OCI-LY1 (cell line): ENCODE data around the gene S100PBP.

Experiments used
- H2AFZ ChIP-seq: fragments of 200-600 bp; sonication (generic), shearing (Covaris generic); 2 replicates; pipeline ENCODE4 v1.6.0; 2014; ENCODE audit warnings: antibody characterized with exemption, mild to moderate bottlenecking, low read length
- H3F3A ChIP-seq: fragments of 200-600 bp; sonication (generic), shearing (Covaris generic); 2 replicates; pipeline ENCODE4 v1.6.0; 2014; ENCODE audit warnings: mild to moderate bottlenecking, antibody characterized with exemption, low read length, moderate library complexity; ENCODE audit not compliant: insufficient read depth
- H3K27ac ChIP-seq: fragments of 200-600 bp; sonication (generic); 2 replicates; pipeline ENCODE4 v1.5.1; 2014; ENCODE audit warnings: low read length, mixed run types, mild to moderate bottlenecking, low read depth; ENCODE audit not compliant: poor library complexity, severe bottlenecking
- H3K27me3 ChIP-seq: fragments of 200-600 bp; sonication (generic); 2 replicates; pipeline ENCODE4 v1.6.0; 2014; ENCODE audit warnings: antibody characterized with exemption, mild to moderate bottlenecking, low read length, moderate library complexity; ENCODE audit not compliant: insufficient read depth
- H3K36me3 ChIP-seq: fragments of 200-600 bp; sonication (generic); 2 replicates; pipeline ENCODE4 v1.6.1; 2014; ENCODE audit warnings: mild to moderate bottlenecking, antibody characterized with exemption, low read length, moderate library complexity, mixed read lengths; ENCODE audit not compliant: insufficient read depth
- H3K4me1 ChIP-seq: fragments of 200-600 bp; sonication (generic); 2 replicates; pipeline ENCODE4 v1.5.1; 2014; ENCODE audit warnings: mild to moderate bottlenecking, low read length, moderate library complexity; ENCODE audit not compliant: insufficient read depth, severe bottlenecking
- H3K4me2 ChIP-seq: fragments of 200-600 bp; sonication (generic), shearing (Covaris generic); 2 replicates; pipeline ENCODE4 v1.6.1; 2014; ENCODE audit warnings: low read length
- H3K4me3 ChIP-seq: fragments of 200-600 bp; sonication (generic); 2 replicates; pipeline ENCODE4 v1.5.1; 2014; ENCODE audit warnings: low read length, low read depth, mild to moderate bottlenecking, mixed read lengths; ENCODE audit not compliant: poor library complexity, severe bottlenecking
- H3K79me2 ChIP-seq: fragments of 200-600 bp; shearing (Covaris generic); 2 replicates; pipeline ENCODE4 v1.6.1; 2016; ENCODE audit warnings: mixed run types, low read length, mixed read lengths; ENCODE audit not compliant: insufficient read depth
- H3K9ac ChIP-seq: fragments of 200-600 bp; sonication (generic), shearing (Covaris generic); 2 replicates; pipeline ENCODE4 v1.6.1; 2014; ENCODE audit warnings: mild to moderate bottlenecking, low read length, mixed read lengths
- H3K9me2 ChIP-seq: fragments of 200-600 bp; sonication (generic), shearing (Covaris generic); 2 replicates; pipeline ENCODE4 v1.6.1; 2014; ENCODE audit warnings: low read depth, mild to moderate bottlenecking, low read length, mixed read lengths
- H3K9me3 ChIP-seq: fragments of 200-600 bp; shearing (Covaris generic); 2 replicates; pipeline ENCODE4 v1.6.1; 2014; ENCODE audit warnings: low read length, mixed read lengths
- H4K20me1 ChIP-seq: fragments of 200-600 bp; sonication (generic), shearing (Covaris generic); 2 replicates; pipeline ENCODE4 v1.6.0; 2016; ENCODE audit warnings: mild to moderate bottlenecking, low read length; ENCODE audit not compliant: insufficient read depth
- EZH2 ChIP-seq: fragments of 200-600 bp; sonication (generic), shearing (Covaris generic); IDR thresholded peaks from 2 replicates; pipeline ENCODE4 v1.8.0; 2017; ENCODE audit warnings: borderline replicate concordance, mixed run types, mild to moderate bottlenecking, antibody characterized with exemption, low read length, moderate library complexity, mixed read lengths
- TF ChIP-seq, protein P1 (sequence below): fragments of 200-600 bp; sonication (generic), shearing (Covaris generic); IDR thresholded peaks from 2 replicates; pipeline ENCODE4 v1.5.1; 2017; ENCODE audit warnings: mild to moderate bottlenecking, antibody characterized with exemption, low read length, moderate library complexity, mixed read lengths

Gene S100PBP

DNA sequence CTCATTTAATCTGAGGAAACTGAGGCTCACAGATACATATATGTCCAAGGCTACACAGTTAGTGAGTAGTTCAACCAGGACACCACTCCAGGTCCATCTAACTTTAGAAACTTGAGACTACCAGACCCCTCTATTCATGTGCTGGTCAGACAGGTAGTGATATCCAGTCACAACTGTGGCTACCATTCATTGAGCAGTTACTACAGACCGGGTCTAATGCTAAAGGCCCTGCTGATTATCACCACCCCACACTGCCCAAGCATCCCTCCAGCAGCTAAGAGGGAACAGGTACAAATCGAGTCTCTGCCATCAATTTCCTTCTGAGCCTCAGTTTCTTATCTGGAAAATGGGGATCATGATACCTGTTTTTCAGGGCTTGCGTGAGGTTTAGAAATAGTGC lies 74.2 kb downstream of the S100PBP start:
- no peak overlapping the region for H3K4me2 ChIP-seq

DNA sequence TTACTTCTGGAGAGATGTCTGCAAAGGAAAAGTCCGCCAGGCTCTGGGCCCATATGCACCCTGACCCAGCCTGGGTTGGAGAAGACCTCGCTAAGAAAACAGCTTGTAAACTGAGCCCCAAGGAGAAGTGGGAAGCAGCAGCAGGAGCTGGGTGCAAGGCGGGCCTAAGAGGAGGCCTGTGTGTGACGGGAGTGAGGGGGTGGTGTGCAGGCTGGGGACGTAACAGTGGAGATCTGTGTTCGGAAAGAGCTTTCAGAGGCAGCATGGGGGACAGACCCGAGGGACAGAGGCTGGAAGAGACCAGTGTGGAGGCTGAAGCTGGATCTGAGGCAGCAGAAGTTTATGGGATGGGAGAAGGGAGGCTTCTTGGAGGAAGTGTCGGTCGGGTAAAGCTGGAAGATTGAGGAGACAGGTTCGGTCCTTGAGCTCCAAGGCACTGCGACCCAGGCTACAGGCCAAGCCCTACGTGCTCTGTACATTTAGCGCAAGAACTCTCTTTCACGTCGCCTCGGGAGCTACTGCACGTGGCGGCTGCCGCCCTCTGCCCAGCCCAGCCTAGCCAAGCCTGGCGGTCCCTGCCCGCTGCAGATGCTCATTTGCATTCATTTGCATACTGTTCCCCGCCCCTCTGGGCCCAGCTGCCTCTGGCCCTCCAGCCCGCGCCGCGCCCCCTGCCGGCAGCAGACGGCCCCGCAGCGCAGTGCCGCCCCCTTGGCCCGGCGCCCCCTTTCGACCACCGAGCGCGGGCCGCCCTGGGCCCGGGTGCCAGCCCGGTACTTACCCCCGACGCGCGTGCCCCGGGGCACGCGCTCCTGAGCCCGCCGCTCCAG lies 75.1 kb downstream of the S100PBP start:
- no peak for TF ChIP-seq EZH2
- TF ChIP-seq, protein P1, sequence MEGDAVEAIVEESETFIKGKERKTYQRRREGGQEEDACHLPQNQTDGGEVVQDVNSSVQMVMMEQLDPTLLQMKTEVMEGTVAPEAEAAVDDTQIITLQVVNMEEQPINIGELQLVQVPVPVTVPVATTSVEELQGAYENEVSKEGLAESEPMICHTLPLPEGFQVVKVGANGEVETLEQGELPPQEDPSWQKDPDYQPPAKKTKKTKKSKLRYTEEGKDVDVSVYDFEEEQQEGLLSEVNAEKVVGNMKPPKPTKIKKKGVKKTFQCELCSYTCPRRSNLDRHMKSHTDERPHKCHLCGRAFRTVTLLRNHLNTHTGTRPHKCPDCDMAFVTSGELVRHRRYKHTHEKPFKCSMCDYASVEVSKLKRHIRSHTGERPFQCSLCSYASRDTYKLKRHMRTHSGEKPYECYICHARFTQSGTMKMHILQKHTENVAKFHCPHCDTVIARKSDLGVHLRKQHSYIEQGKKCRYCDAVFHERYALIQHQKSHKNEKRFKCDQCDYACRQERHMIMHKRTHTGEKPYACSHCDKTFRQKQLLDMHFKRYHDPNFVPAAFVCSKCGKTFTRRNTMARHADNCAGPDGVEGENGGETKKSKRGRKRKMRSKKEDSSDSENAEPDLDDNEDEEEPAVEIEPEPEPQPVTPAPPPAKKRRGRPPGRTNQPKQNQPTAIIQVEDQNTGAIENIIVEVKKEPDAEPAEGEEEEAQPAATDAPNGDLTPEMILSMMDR = no peak
- Histone ChIP-seq H3K9me3 (no peaks in the 10 kb centered on the region), H3K27me3 (peaks cover 8% of the 10 kb centered on the region), H3K27ac (no peak overlapping the region), H2AFZ (no peak overlapping the region), H3K36me3 (no peaks in the 10 kb centered on the region), H3K79me2 (no peaks in the 10 kb centered on the region), H3K9me2 (no peaks in the 10 kb centered on the region), H4K20me1 (no peaks in the 10 kb centered on the region), H3K4me2 (no peak overlapping the region), H3K9ac (no peak overlapping the region), H3K4me3 (no peak overlapping the region), H3K4me1 (no peaks in the 10 kb centered on the region), H3F3A (no peaks in the 10 kb centered on the region)

More for the DNA sequence above, 74.2 kb downstream of the S100PBP start:
- no peak overlapping the region for H3K9ac ChIP-seq
- H3K79me2 ChIP-seq = no peaks in the 10 kb centered on the region
- H4K20me1 ChIP-seq = no peaks in the 10 kb centered on the region
- H3F3A ChIP-seq = no peaks in the 10 kb centered on the region
- H2AFZ ChIP-seq = no peak overlapping the region
- no peaks in the 10 kb centered on the region for H3K9me2 ChIP-seq
- H3K4me1 ChIP-seq = no peaks in the 10 kb centered on the region
- H3K4me3 ChIP-seq = no peak overlapping the region
- H3K36me3 ChIP-seq = no peaks in the 10 kb centered on the region
- H3K27ac ChIP-seq = no peak overlapping the region
- peaks cover 8% of the 10 kb centered on the region for H3K27me3 ChIP-seq
- H3K9me3 ChIP-seq = no peaks in the 10 kb centered on the region
- TF ChIP-seq, protein P1 = no peak
- no peak for TF ChIP-seq EZH2

DNA sequence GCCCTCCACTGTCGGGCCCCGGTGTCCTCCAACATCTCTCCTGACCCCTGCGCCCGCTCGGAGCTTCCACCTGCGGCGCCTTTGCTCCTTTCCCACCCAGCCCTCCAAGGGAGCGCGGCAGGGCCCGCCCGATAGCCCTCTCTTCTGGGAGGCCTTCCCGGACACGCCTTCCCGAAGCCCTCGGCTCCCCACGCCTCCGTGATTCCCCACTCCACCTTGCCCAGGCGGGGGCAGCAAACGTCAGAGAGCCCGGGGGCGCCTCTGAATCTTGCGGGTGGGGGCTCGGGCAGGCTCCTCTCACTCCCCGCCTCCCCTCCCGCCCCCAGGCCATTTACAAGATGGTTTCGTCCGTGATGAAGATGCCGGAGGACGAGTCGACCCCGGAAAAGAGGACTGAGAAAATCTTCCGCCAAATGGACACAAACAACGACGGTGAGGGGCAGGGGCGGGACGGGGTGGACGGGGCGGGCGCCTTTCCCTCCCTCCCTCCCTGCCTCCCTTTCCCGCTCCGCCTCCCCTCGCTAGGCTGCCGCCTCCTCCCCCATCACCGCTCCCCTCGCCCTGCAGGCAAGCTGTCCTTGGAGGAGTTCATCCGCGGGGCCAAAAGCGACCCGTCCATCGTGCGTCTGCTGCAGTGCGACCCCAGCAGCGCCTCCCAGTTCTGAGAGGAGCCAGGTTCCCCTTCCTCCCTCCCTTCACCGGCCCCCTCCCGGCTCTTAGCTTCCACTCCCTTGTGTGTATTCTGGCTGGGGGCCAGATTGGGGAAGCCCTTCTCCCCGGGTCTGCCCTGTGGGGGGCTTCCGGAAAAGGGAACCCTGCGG lies 76.0 kb downstream of the S100PBP start:
- Histone ChIP-seq H3K4me1 (no peaks in the 10 kb centered on the region), H4K20me1 (no peaks in the 10 kb centered on the region), H3K27ac (no peak overlapping the region), H3K9ac (no peak overlapping the region), H3F3A (no peaks in the 10 kb centered on the region), H3K9me2 (no peaks in the 10 kb centered on the region), H2AFZ (no peak overlapping the region), H3K27me3 (peaks cover 5% of the 10 kb centered on the region; the same call in 1 of the 2 replicates), H3K9me3 (no peaks in the 10 kb centered on the region), H3K4me2 (no peak overlapping the region), H3K4me3 (no peak overlapping the region), H3K79me2 (no peaks in the 10 kb centered on the region), H3K36me3 (no peaks in the 10 kb centered on the region)
- TF ChIP-seq, protein P1 = no peak
- no peak for TF ChIP-seq EZH2
